Measurements from ENCODE around the gene WDFY4. TPM values are rescaled to one million over a fixed set of nuclear protein-coding genes. Genes with fewer than 3 reads are reported as not detected.

The WDFY4 gene
- total and polyA plus RNA-seq, 9 of the 15 experiments (the other 6 are each of a cell fraction or from before 2014, with no cell fraction given) = 0.01 to 0.02 (median 0.01) TPM; not detected in 6

DNA sequence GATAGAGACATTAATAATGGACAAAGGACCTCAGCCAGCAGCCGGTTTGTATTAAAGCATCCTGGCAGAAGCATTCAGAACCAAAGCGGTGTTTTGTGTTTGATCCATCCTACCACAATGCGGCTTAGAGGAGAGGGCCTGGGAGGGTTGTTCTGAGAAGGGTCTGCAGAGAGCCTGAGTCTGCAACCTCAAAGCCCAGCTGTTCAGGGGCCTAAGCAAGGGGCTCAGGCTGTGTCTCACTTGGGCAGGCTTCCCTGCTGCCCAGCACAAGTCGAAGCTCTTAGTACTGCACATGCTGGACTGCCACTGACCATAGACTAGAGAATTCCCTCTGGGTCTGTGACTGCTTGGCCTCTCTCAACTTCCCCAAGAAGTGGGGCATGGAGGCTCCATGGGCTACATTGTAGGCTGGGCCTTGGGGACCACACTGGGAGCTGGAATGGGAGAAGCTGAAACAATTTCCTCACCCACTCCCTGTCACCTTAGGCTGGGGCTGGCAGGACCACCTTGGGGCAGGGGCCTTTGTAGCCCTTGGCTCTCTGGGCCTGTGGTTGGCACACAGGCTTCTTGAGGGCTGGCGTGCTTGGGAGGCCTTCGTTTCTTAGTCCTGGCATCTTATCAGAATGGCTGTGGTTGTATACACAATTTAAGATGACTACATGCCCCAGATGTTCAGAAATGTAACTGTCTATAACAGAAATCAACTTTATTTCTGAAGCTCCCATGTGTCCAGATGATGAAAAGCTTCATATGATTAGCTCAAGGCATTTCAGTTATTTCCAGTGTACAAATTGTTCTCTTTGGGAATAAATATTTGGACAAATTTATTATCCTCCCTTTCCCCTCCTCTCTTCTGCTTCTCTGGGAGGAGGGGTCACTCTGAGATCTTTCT lies 210.5 kb downstream of the WDFY4 start (continued):
- TF ChIP-seq ELF1 (tag; IDR thresholded peaks at IDR 0.05) = no peak

DNA sequence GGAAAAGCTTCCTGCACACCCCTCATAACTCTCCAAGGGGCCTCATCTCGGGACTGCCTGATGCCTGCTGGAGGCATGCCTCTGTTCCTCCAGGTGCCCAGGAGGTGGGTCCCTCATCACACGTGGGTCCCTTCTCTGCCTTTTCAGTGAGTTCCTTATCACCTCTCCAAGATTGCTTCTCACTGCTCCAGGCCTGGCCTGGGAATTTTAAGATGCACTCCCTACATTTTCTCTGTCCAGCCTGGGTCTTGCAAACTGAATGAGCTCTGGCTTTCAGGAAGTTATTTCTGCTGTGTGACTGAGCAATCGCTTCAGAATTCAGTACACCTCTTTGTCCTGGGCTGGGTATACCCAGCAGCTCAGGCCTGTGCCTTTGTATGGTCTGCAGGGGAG lies 211.1 kb downstream of the WDFY4 start:
- no peak for ATAC-seq
- POLR2A ChIA-PET = no interaction called here
- no peak for DNase-seq (ENCODE audit: extremely low read depth in 1 of 4, low spot score in 3 of 4)

More for the DNA sequence above, 211.1 kb downstream of the WDFY4 start:
- 0% methylated on average over 3 of the region's 3 CpGs for WGBS (ENCODE audit: insufficient coverage, low coverage, missing lambda C conversion rate)
- TF ChIP-seq STAT5A (IDR thresholded peaks at IDR 0.05; ENCODE audit: borderline replicate concordance, low read length) = no peak
- no peak for TF ChIP-seq MAFK (IDR thresholded peaks at IDR 0.05; ENCODE audit: low read length)
- TF ChIP-seq GTF3C2 (IDR thresholded peaks at IDR 0.05; ENCODE audit: borderline replicate concordance, extremely low read depth, insufficient read length) = no peak
- TF ChIP-seq MCM3 (IDR thresholded peaks at IDR 0.05) = no peak
- intact Hi-C loops (cut with micrococcal nuclease) = no loop called here
- H3K4me3 ChIP-seq = no peak overlapping the region
- no peak overlapping the region for H2AFZ ChIP-seq (ENCODE audit: low read depth, low read length)
- no peaks in the 10 kb centered on the region for H3K79me2 ChIP-seq (ENCODE audit: control insufficient read depth, insufficient read depth, low read length)
- no peaks in the 10 kb centered on the region for H3K36me3 ChIP-seq (ENCODE audit: control insufficient read depth, insufficient read depth, low read length)
- H3K9me3 ChIP-seq (replicated peaks; ENCODE audit: control insufficient read depth, insufficient read depth, low read depth, low read length) = no peaks in the 10 kb centered on the region
- no peaks in the 10 kb centered on the region for H4K20me1 ChIP-seq (replicated peaks; ENCODE audit: control insufficient read depth, insufficient read depth, low read length)
- no peak for FAIRE-seq
- no peaks in the 10 kb centered on the region for H3K9me1 ChIP-seq (ENCODE audit: control insufficient read depth, insufficient read depth, low read length)
- H3K4me2 ChIP-seq (ENCODE audit: insufficient read depth, low read length) = no peak overlapping the region
- no peak overlapping the region for H3K27ac ChIP-seq (ENCODE audit: extremely low read depth, low read depth, low read length)
- in situ Hi-C loops (cut with MboI) = no loop called here
- no peaks in the 10 kb centered on the region for H3K4me1 ChIP-seq (replicated peaks in 1 of 2; ENCODE audit: control insufficient read depth in 2 of 2, insufficient read depth in 2 of 2, low read length in 2 of 2)
- H3K27me3 ChIP-seq (ENCODE audit: control insufficient read depth in 2 of 2, insufficient read depth in 2 of 2, low read length in 2 of 2) = peaks cover 5 to 29% of the 10 kb centered on the region in 2 experiments; a peak in 4 of 5 replicates
- BruUV-seq (replicated peaks) = no TSS peak
- CTCF ChIA-PET (ENCODE audit: low intra/inter-chr PET ratio) = no interaction called here
- no peak overlapping the region for H3K9ac ChIP-seq (ENCODE audit: insufficient read depth in 1 of 2, low read depth in 2 of 2, low read length in 2 of 2)
